Activated CD8-positive, alpha-beta T cell treated with anti-CD3 and anti-CD28 coated beads for 36 hours (primary cell): ENCODE data around the gene PJA1. TPM values are rescaled to one million over a fixed set of nuclear protein-coding genes. Genes with fewer than 3 reads are reported as not detected.

Experiments used
- ATAC-seq: fragments of 200-7000 bp; cut with Tn5 transposase; one replicate; pipeline ENCODE4 v1.10.0; 2021; ENCODE audit warnings: mild to moderate bottlenecking, moderate library complexity
- CTCF ChIA-PET: fragments of 350-600 bp; sonication (Branson Sonifier 250); formaldehyde crosslinking; loops from one replicate; lab custom pipeline; 2021; ENCODE audit warnings: antibody characterized with exemption; lab: Charles Lee
- POLR2A ChIA-PET: fragments of 350-600 bp; sonication (Branson Sonifier 250); formaldehyde crosslinking; loops from one replicate; lab custom pipeline; 2021; ENCODE audit warnings: antibody characterized with exemption; lab: Charles Lee
- DNase-seq: peaks from one replicate; pipeline ENCODE4 v3.0.0-alpha.2; 2020
- H3K27ac Mint-ChIP-seq: one replicate; pipeline ENCODE4 v1.8.0; 2021; ENCODE audit warnings: mild to moderate bottlenecking, mixed read lengths
- H3K27me3 Mint-ChIP-seq: one replicate; pipeline ENCODE4 v1.8.0; 2021; ENCODE audit warnings: mixed read lengths
- H3K36me3 Mint-ChIP-seq: one replicate; pipeline ENCODE4 v1.8.0; 2021; ENCODE audit warnings: low read depth, mixed read lengths
- H3K4me1 Mint-ChIP-seq: one replicate; pipeline ENCODE4 v1.8.0; 2021; ENCODE audit warnings: low read depth, mixed read lengths
- H3K4me3 Mint-ChIP-seq: one replicate; pipeline ENCODE4 v1.8.0; 2021; ENCODE audit warnings: mild to moderate bottlenecking, moderate library complexity, mixed read lengths
- H3K9me3 Mint-ChIP-seq: one replicate; pipeline ENCODE4 v1.8.0; 2021; ENCODE audit warnings: mixed read lengths
- CTCF ChIP-seq: fragments of 200-600 bp; IDR thresholded peaks from one replicate; pipeline ENCODE4 v1.8.0; 2022; ENCODE audit warnings: antibody characterized with exemption, mild to moderate bottlenecking
- intact Hi-C: fragments of 100-400 bp; cut with micrococcal nuclease; formaldehyde crosslinking; loops from one replicate; pipeline ENCODE4 v1.10.0; 2022
- total RNA-seq, 2 experiments: library from RNA; stranded (reverse); gene quantifications; one replicate each; pipeline ENCODE4 v1.2.3, GENCODE V29; 2021

PJA1 gene
- total RNA-seq, 2 experiments from 2014 or later, result 21.0 to 22.6 TPM

- ATAC-seq (no peak), DNase-seq (no peak)
- ChIA-PET POLR2A (no interaction called here), CTCF (no interaction called here)
- peaks cover 3% of the 10 kb centered on the region for H3K4me1 Mint-ChIP-seq
- H3K4me3 Mint-ChIP-seq, result no peak overlapping the region
- no peaks in the 10 kb centered on the region for H3K36me3 Mint-ChIP-seq
- no peaks in the 10 kb centered on the region for H3K27me3 Mint-ChIP-seq
- intact Hi-C loops, result no loop called here
- no peak overlapping the region for H3K27ac Mint-ChIP-seq
- no peak for TF ChIP-seq CTCF
- H3K9me3 Mint-ChIP-seq, result no peaks in the 10 kb centered on the region
These were observed 44.8 kb downstream of the PJA1 start for GRCh38 chrX:69120476-69120875.

GRCh38 chrX:69119122-69119521 lies 46.1 kb downstream of the PJA1 start:
- ChIA-PET CTCF (no interaction called here), POLR2A (no interaction called here)
- Mint-ChIP-seq H3K27ac (no peak overlapping the region), H3K4me1 (peaks cover 7% of the 10 kb centered on the region), H3K36me3 (no peaks in the 10 kb centered on the region), H3K27me3 (no peaks in the 10 kb centered on the region), H3K9me3 (no peaks in the 10 kb centered on the region), H3K4me3 (no peak overlapping the region)
- TF ChIP-seq CTCF, result no peak
- intact Hi-C loops, result no loop called here
- ATAC-seq (no peak), DNase-seq (no peak)

GRCh38 chrX:69117876-69118526 lies 47.3 kb downstream of the PJA1 start:
- Mint-ChIP-seq H3K4me1 (peaks cover 7% of the 10 kb centered on the region), H3K9me3 (no peaks in the 10 kb centered on the region), H3K27ac (no peak overlapping the region), H3K36me3 (no peaks in the 10 kb centered on the region), H3K27me3 (no peaks in the 10 kb centered on the region), H3K4me3 (no peak overlapping the region)
- ATAC-seq, result no peak
- no peak for TF ChIP-seq CTCF
- ChIA-PET POLR2A (no interaction called here), CTCF (no interaction called here)
- DNase-seq, result no peak
- intact Hi-C loops, result no loop called here

- TF ChIP-seq CTCF, result no peak
- H3K27ac Mint-ChIP-seq, result no peak overlapping the region
- POLR2A ChIA-PET, result no interaction called here
- H3K36me3 Mint-ChIP-seq, result no peaks in the 10 kb centered on the region
- no peaks in the 10 kb centered on the region for H3K27me3 Mint-ChIP-seq
- intact Hi-C loops, result no loop called here
- no peak for ATAC-seq
- H3K4me1 Mint-ChIP-seq, result peaks cover 7% of the 10 kb centered on the region
- H3K9me3 Mint-ChIP-seq, result no peaks in the 10 kb centered on the region
- H3K4me3 Mint-ChIP-seq, result no peak overlapping the region
- CTCF ChIA-PET, result no interaction called here
- no peak for DNase-seq
These were observed 49.2 kb downstream of the PJA1 start for GRCh38 chrX:69116077-69116476.

GRCh38 chrX:69113723-69114122 lies 51.5 kb downstream of the PJA1 start:
- CTCF ChIA-PET, result no interaction called here
- TF ChIP-seq CTCF, result no peak
- Mint-ChIP-seq H3K36me3 (no peaks in the 10 kb centered on the region), H3K9me3 (no peaks in the 10 kb centered on the region), H3K4me3 (no peak overlapping the region), H3K27me3 (no peaks in the 10 kb centered on the region), H3K27ac (no peak overlapping the region), H3K4me1 (peaks cover 7% of the 10 kb centered on the region)
- POLR2A ChIA-PET, result no interaction called here
- ATAC-seq (no peak), DNase-seq (no peak)
- intact Hi-C loops, result no loop called here
